ENCODE data around the gene DEGS1.
"Not testable (repeated sequence)": the region's sequence is repeated elsewhere in the genome, so short reads cannot be mapped to it uniquely, and the experiment has no call there.

Gene DEGS1

GRCh38 chr1:224182057-224182865 is 779 bp upstream of the DEGS1 start:
- DNase-seq: no peak

GRCh38 chr1:224183591-224184312 is 712 bp downstream of the DEGS1 start:
- DNase-seq: no peak

- no peak for DNase-seq
Observed at GRCh38 chr1:224185208-224185607, 2.2 kb downstream of the DEGS1 start.

GRCh38 chr1:224188286-224188685 is 5.2 kb downstream of the DEGS1 start:
- no peak for DNase-seq

- no peak for DNase-seq
Observed at GRCh38 chr1:224189561-224189960, 6.5 kb downstream of the DEGS1 start.

- no peak for DNase-seq
Observed at GRCh38 chr1:224192082-224192788, 9.2 kb downstream of the DEGS1 start.

- DNase-seq: no peak
Observed at GRCh38 chr1:224193319-224193966, 10.4 kb downstream of the DEGS1 start.

GRCh38 chr1:224196813-224197600 is 14.0 kb downstream of the DEGS1 start:
- no peak for DNase-seq

- DNase-seq: no peak
Observed at GRCh38 chr1:224198572-224198971, 15.5 kb downstream of the DEGS1 start.

- no peak for DNase-seq
Observed at GRCh38 chr1:224199679-224200078, 16.6 kb downstream of the DEGS1 start.

GRCh38 chr1:224201383-224201782 is 18.3 kb downstream of the DEGS1 start:
- DNase-seq: no peak

GRCh38 chr1:224201853-224202252 is 18.8 kb downstream of the DEGS1 start:
- no peak for DNase-seq

- DNase-seq: no peak
Observed at GRCh38 chr1:224203243-224204016, 20.4 kb downstream of the DEGS1 start.

GRCh38 chr1:224205438-224205840 is 22.4 kb downstream of the DEGS1 start:
- no peak for DNase-seq

GRCh38 chr1:224205931-224206538 is 23.0 kb downstream of the DEGS1 start:
- DNase-seq: not testable (repeated sequence)

GRCh38 chr1:224211206-224211962 is 28.3 kb downstream of the DEGS1 start:
- no peak for DNase-seq

- DNase-seq: no peak
Observed at GRCh38 chr1:224212618-224213061, 29.6 kb downstream of the DEGS1 start.

GRCh38 chr1:224213438-224214119 is 30.5 kb downstream of the DEGS1 start:
- no peak for DNase-seq

- no peak for DNase-seq
Observed at GRCh38 chr1:224216382-224216781, 33.3 kb downstream of the DEGS1 start.

All from NCI-H2081 treated with DMSO at 0.1 percent for 48 hours (cell line).